Bone marrow (tissue), 2 donors: ENCODE results near the gene CKAP2L.

Experiments
- DNase-seq, 2 donors: peaks; one replicate each; lab custom pipeline; 2025; lab: John Stamatoyannopoulos, UW

The CKAP2L gene, protein sequence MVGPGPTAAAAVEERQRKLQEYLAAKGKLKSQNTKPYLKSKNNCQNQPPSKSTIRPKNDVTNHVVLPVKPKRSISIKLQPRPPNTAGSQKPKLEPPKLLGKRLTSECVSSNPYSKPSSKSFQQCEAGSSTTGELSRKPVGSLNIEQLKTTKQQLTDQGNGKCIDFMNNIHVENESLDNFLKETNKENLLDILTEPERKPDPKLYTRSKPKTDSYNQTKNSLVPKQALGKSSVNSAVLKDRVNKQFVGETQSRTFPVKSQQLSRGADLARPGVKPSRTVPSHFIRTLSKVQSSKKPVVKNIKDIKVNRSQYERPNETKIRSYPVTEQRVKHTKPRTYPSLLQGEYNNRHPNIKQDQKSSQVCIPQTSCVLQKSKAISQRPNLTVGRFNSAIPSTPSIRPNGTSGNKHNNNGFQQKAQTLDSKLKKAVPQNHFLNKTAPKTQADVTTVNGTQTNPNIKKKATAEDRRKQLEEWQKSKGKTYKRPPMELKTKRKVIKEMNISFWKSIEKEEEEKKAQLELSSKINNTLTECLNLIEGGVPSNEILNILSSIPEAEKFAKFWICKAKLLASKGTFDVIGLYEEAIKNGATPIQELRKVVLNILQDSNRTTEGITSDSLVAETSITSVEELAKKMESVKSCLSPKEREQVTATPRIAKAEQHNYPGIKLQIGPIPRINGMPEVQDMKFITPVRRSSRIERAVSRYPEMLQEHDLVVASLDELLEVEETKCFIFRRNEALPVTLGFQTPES

DNA sequence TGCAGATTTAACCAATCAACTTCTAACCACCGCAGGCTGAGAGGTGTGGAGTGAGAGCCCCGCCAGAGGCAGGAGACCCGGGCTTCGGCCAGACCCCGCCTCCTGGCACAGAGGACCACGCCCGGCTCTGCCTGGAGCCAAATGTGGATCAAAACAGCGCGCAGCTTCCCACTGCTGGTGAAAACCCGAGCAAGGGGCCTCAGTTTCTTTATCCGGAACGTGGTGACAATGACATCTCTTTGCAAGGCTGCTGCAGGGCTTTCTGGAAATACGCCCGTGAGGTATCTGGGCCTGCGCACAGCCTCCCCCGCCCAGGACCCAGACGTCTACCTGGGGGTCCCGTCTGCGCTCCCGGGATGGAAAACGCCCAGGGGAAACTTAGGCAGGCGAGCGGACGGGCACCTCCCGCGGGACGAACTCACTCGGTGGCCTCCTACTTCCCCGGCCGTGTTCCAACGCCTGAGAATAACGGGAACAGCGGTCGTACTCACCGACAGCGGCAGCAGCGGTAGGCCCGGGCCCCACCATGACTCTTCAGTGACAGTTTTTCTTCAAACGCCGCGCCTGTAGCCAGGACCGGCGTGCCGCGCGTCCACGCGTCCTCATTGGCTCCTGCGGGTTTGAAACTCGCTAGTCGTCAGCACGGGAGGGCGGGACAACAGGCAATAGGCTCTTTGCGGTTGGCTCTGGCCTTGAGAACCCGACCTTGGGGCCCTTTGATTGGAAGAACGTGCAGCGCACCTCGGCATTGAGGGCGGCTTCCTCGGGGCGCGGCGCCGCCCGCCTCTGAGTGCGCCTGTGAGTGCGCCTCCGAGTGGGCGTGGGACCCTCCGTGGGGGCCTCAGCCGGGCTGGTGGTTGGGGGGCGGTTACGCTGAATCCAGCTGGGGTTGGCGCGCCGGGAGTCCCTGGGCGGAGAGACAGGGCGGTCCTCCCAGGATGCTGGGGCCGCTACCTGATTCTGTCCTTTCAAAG, at the start of gene CKAP2L:
CKAP2L (minus strand) TSS at position 539 of the 974 bp plus-strand sequence; CDS start at position 528, 11 bp downstream.
- DNase-seq, result peak; percentile 67 to 96

DNA sequence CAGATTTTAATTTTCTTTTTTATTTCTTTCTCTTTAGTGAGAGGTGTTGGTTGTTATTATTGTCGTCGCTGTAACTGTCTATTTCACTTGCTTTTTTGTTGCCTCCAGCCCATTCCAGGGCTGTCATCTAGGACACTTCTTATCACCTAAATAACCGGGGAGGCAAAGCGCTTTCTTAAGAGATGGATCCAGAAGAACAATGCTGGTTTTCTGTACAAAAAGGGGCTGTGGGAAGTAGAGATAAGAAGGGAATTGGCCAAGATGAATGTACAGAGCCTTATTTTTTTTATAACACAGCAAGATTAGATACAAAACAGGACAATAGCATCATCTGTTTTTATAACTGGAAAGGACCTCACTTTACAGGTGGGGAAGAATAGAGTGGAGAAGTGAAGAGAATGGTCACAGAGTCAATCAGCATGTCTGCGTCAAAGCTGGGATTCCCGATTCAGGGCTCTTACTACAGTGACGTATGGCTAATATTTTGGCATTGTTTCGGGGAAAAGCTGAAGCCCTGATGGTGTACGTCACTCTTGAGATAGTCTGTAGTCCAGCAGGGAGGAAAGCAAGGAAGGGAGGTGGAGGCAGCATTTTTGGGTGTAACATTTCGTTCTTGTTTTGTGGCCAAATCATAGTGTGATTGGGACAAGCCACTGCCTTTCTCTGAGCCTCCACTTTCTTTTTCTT, 49.0 kb upstream of the CKAP2L start:
- no peak for DNase-seq

DNA sequence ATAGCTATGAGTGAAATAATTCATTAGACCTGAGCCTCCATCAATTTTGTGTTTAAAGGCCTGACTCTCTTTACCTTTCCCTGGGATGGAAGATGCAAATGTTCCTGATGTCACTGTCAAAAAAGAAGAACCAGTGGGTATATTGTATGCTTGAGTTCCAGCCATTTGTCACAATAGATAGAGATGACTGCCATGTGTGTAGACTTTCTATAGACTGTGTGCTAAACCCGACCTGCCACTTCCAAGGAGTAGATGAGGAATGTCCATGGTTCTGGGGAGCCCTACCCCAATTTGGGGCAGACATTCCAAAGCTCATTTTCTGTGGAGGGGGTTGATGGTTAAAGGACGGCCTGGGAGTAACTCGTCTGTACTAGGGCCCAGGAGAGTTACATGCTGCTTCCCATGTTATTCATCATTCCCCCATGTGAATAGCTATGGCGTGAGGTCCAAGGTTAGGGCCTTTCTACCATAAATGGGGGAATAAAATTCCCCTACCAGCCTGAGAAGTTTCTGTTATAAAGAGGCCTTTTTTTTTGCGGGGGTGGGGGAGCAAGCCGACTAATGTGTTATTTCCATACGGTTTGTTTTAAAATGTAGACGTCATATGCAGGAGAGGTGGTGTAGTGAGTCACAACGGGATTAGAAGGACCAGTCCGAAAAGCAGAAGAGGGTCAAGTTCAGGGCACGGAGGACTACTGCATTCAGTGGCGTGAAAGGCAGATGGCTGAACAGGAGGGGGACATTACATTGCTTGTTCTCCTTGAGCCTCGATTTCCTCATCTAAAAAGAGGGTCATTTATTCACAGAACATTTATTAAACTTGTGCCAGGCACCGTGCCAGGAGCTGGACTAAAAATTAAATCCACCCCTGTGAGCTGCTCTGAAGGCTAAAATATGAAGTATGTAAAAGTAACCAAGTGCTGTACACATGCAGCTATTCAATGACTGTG, 48.2 kb upstream of the CKAP2L start:
- no peak for DNase-seq

DNA sequence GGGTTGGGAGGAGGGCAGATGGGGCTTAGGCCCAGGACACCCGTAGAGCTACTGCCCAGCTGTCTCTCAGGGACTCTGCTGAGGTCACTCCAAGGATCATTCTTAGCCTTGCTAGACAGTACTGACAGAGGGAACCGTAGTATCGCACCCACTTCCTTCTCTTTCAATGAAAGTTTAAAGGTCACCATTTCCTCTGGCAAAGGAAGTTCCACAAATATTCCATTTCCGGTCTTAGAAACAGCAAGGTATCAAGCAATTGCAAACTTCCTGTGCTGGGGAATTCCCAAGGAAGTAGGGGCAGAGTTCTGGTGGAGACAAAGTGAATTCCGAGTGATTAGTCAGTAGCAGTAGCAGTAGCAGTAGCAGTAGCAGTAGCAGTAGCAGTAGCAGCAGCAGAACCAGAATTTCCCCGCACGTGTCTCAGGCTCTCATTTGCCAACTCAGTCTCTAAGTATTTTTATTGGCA, 47.5 kb upstream of the CKAP2L start:
- DNase-seq, result no peak

DNA sequence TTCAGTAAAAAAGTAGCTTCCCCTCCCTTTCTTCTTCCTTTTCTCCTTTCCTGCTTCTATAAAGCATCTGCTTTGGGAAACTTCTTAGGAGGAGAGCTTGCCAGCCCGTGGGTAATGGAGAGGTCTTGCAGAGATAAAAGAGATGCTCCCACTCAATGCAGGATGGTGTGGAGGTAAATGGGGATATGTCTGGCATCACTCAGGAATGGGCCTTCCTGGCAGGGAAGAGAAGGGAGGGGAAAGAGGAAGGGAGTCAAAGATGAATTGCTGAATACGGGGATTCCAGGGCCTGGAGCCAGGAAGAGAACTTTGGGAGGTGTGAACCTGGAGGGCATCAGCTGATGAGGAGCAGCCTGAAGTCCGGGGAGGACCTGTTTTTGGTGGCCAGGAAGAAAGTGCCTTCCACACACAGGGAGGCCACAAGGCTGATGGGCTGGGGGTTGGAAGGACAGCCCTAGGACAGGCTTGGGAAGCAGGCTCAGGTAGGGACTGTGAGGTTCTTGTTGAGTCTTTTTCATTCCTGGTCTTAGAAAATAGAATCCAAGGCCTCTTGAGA, 46.9 kb upstream of the CKAP2L start:
- DNase-seq, result no peak

DNA sequence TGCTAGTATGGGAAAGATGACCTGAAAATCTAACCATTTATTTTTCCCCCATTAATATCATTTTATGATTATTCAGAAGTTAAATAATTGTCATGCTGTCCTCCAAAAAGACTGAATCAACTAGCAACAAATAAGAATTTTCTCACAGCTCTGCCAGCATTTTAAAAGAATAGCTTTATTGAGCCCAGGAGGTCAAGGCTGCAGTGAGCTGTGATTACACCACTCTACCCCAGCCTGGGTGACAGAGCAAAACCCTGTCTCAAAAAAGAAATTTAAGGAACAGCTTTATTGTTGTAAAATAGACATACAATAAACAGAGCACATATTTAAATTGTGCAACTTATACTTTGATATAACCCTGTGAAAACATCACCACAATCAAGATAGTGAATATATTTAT, 44.7 kb upstream of the CKAP2L start:
- no peak for DNase-seq

DNA sequence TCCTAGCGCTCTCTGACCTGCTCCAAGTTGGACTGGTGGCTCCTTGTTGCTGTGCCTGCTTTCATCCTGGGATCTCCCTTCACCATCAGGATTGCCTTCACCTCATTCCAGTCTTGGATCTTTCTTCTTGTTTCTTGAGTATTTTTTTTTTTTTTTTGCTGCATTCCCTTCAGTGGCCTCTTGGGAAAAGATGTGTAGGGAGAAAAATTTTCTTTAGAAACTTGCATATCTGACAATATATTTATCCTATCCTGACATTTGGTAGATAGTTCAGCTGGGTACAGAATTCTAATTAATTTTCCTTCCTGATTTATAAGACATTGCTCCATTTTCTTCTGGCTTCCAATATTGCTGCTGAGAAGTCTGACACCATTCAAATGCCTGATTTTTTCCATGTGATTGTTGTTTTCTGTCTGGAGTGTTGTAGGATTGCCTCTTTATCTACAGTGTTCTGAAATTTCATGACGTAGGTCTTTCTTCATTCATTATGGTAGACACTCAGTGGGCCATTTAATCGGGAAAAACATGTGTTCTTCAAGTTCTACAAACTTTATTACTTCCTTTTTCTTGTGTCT, 42.9 kb upstream of the CKAP2L start:
- DNase-seq, result no peak

DNA sequence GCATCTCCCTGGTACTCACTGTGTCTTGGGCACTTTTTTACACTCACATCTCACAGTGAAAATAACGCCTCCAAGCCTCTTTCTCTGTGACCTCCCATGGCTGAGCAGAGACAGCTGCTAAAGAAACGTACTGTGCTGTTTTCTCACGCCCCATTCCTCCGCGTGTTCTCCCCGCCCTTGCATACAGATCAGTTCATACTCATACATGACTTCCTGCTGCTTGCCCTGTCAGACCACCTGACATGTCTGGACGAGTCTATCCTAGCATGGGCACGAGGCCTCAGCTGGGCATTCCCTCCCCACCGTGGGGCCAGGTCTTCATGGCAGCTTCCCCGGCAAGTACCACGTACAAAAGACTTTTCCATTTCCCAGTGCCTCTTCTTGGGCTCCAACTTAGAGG, 41.1 kb upstream of the CKAP2L start:
- DNase-seq, result no peak

DNA sequence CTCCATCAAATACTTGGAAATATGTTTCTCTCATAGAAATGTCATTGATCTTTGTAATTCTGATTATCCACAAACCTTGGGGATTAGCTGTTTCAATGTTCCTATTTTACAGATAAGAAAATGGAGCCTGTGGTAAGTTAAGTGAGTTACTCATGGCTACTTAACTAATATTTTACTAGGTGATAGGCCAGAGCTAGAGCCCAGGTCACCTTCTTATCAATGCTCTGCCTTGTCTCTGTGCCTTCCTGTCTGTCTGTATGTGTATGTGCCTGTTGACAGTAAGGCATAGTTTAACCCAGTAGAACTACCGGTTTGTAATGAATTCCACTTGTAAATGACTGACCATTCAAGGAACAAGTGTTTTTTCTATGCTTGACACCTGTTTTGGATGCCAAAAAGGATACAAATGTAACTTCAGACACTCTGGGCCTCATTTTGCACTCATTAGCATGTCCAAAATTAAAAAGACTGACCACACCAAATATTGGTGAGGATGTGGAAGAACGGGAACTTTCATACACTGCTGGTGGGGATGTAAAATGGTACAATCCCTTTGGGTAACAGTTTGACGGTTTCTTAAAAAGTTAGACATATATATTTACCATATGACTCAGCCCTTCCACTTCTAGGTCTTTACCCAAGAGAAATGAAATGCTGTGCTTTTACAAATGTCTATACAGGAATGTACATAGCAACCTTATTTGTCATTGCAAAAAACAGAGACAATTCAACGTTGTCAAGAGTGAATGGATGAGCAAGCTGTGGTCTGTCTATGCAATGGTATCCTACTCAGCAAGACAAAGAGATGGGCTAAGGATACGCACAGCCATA, 39.5 kb upstream of the CKAP2L start:
- DNase-seq, result no peak

DNA sequence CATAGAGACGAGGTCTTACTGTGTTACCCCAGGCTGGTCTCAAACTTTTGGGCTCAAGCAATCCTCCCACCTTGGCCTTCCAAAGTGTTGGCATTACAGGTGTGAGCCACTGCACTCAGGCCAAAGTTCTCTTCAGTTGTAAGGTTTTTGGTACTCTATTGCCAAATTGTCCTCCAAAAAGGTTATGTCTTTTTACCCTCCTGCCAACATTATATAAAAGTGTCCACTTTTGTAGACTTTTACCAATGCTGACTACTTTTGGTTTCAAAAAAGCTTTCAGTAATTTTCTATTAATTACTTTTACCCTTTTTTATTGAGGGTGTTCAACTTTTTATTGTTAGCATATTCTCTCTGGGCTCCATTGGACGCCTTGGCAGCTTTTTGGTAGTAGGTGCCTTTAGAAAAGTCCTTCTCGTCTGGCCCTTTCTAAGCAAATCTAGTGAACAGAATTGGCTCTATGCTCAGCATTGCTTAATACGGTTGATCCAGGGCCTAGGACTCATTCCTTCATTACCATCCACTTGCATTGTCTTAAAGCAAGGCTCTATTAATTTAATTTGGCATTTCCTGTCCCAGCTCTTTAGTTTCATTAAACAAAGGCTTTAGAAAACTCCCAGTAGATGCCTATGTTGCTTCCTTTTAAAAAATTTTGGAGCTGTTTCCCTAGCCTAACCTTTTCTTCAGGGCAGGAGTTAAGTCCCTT, 36.6 kb upstream of the CKAP2L start:
- no peak for DNase-seq

DNA sequence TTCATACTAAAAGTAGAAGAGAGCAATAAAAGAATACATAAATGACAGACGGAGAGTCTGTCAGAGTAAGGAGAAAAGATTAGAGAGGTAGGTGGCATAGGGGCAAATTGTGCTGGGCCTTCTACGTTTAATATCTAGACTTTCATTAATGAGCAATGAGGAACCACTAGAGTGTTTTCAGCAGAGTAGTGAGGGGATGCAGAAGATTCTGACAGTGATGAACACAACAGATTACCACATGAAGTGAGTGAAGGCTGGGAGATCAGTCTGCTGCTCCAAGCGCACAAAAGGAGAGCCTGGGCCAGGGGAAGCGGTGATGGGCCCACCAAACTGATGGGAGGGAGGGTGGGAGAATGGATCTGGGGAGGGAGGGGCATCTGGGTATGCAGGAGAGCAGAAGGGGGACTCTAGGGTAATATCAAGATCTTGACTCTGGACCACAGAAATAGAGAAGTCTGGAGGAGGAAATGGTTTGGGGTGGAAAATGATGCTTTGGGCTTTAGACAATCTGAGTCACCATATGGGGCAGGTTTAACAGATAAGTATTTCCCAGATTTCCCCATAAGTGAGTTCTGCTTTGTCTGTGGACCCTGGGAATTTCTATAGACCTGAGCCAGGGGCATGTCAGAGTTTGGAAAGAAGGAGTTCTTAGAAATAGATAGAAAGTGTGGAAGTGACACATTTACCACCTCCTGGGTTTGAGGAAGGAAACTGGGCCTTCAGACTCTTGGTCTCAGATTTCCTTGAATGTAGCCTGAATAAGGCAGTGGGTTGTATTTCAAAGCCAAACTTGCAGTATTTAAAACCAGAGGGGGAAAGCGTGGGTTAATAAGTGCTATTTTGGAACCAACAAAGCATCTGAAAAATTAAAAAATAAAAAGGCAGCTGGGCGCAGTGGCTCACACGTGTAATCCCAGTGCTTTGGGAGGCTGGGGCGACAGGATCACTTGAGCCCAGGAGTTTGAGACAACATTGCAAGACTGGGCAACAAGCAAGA, 34.9 kb upstream of the CKAP2L start:
- peak; percentile 38 to 62 for DNase-seq

DNA sequence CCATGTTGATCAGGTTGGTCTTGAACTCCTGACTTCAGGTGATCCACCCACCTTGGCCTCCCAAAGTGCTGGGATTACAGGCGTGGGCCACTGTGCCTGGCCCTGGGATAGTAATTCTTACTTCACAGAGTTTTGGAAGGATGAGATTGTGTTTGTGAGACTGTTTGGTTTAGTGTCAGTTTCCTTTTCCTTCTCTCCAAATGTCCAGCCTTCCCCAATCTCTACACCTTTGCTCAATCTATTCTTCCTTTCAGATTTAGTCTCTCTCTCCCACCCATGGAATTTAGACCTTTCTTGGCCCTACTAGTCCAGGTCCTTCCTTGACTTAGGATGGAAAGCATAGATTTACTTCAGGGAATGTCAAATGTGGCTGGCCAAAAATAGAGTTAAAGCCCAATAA, 32.1 kb upstream of the CKAP2L start:
- DNase-seq, result no peak

DNA sequence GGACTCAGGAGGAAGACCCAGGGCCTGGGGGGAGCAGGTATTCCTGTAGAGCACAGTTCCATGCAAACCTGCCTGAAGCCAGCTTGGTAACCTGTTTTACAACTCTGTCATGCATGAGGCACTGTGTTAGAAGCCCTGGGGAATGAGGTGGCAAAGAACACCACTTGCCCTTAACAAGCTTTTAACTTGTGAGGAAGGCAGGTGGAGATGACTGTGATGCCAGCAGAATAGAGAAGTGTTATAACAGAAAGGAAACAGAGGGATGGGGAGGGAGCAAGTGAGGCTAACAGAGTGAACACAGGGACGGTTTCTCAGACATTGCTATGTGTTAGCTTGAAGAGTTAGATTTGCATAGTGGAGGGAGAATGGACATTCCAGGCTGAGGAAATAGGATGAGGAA, 31.4 kb upstream of the CKAP2L start:
- peak in 1 of 2 donors; percentile 79 for DNase-seq

DNA sequence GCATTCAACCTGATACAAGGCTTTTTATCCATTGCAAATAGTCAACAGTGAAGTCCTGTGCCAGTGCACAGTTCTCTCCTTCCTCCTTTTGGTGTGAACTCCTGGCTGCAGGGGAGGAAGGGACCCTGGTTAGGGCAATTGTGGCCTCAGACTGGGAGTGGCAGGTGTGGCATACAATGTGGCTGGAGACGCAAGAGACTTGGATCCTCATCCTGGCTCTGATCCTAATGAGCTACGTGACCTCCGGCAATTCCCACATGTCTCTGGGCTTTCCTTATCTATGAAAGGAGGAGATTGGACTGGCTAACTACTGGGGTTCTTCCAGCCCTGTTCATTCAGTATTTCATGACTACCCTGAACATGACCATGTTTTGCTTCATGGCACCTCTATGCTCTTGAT, 30.4 kb upstream of the CKAP2L start:
- DNase-seq, result no peak

DNA sequence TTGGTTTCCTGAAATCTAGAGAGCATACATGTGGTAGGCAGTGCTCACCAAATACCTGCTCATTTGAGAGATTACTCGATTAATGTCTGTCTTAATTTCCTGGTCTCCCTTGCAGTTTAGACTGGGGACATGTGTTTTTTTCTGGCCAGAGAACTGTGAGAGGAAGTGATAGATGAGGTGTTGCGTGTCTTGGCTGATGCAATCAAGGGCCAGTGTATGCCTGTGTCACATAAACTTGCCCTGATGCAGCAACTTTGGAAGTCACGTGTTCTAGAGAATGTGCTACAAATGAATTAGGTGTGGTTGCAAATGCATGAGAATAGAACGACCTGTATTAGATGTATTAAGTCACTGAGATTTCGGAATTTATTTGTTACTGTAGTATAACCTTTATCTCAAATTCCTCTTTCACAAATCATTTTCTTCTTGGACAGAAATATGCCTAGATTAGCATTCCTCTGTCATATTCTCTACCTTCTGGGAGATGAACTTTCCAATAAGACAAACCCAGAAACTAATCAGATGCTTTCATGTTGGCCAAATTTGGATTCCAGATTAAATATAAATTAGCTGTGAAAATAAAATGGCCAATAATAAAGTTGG, 29.8 kb upstream of the CKAP2L start:
- peak; percentile 22 to 25 for DNase-seq

DNA sequence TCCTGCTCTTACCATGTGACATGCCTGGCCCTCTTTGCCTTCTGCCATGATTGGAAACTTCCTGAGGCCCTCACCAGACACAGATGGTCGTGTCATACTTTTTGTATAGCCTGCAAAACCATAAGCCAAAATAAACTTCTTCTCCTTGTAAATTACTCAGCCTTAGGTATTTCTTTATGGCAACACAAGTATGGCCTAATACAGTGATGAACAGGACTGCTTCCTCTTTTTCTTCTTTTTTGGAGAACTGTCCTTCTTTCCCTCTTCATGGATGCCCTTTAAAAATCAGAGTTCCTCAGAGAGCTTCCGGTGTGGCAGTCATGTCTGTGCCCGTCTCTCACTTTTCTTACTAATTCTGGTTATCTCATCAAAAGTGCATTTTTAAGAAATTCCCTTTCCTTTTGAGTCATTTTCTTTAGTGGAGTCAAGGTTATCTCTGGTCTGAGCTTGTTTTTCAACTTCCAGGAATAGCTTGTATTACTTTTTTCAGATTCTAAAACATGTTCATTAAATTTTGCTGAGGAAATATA, 29.1 kb upstream of the CKAP2L start:
- peak in 1 of 2 donors; percentile 33 for DNase-seq
